ENCODE measurements around the gene ECE1. TPM values are rescaled to one million over a fixed set of nuclear protein-coding genes. Genes with fewer than 3 reads are reported as not detected.
"Not testable (repeated sequence)": the region's sequence is repeated elsewhere in the genome, so short reads cannot be mapped to it uniquely, and the experiment has no call there.

Gene ECE1
- total and polyA plus RNA-seq, 2 of the 4 experiments (the other 2 are of a cell fraction), result 61.8 to 124 TPM

- peaks cover 4 to 22% of the 10 kb centered on the region in 2 experiments; a peak in 2 of 4 replicates for H3K79me1 ChIP-seq (ENCODE audit: low read depth in 1 of 2, low read length in 2 of 2)
- H3K4ac ChIP-seq (ENCODE audit: low read depth, low read length); H3K36me3 ChIP-seq (ENCODE audit: control insufficient read depth, insufficient read depth, low read length); H3K9me1 ChIP-seq (ENCODE audit: insufficient read depth, low read length); H2AFZ ChIP-seq (replicated peaks; ENCODE audit: low read length, poor library complexity); DNase-seq; H2BK20ac ChIP-seq (ENCODE audit: low read depth, low read length); H2AK5ac ChIP-seq (ENCODE audit: low read depth, low read length); dilution Hi-C loops (cut with HindIII; ENCODE audit: low sequenced_read_pairs, unreplicated experiment); H4K20me1 ChIP-seq (ENCODE audit: insufficient read depth, low read length); H2BK5ac ChIP-seq (ENCODE audit: low read depth, low read length, poor library complexity, severe bottlenecking); H2BK15ac ChIP-seq (ENCODE audit: low read depth, low read length); H3K27me3 ChIP-seq (ENCODE audit: control insufficient read depth, insufficient read depth, low read length); H2AK9ac ChIP-seq (replicated peaks; ENCODE audit: low read depth, low read length, poor library complexity); H3K9me3 ChIP-seq (ENCODE audit: control insufficient read depth, insufficient read depth, low read length); POLR2A ChIA-PET (ENCODE audit: unreplicated experiment); H3K56ac ChIP-seq (ENCODE audit: extremely low read depth, insufficient read depth, low read length); H3K4me2 ChIP-seq (ENCODE audit: low read depth, low read length); H2BK120ac ChIP-seq (ENCODE audit: low read depth, low read length); H3K14ac ChIP-seq (replicated peaks; ENCODE audit: low read depth, low read length); H3K4me3 ChIP-seq (ENCODE audit: insufficient read depth, low read depth, low read length); H3K23ac ChIP-seq (ENCODE audit: low read depth, low read length); BruUV-seq (replicated peaks); H4K91ac ChIP-seq (ENCODE audit: insufficient read depth, low read depth, low read length); in situ Hi-C loops (cut with MboI; ENCODE audit: low sequenced_read_pairs); H3K4me1 ChIP-seq (ENCODE audit: control insufficient read depth, insufficient read depth, low read length); H4K8ac ChIP-seq (ENCODE audit: low read depth in 2 of 2, low read length in 2 of 2); H3K18ac ChIP-seq (ENCODE audit: low read depth, low read length); H3K9ac ChIP-seq (ENCODE audit: low read depth, low read length); H4K5ac ChIP-seq (ENCODE audit: low read depth, low read length); H3K27ac ChIP-seq (ENCODE audit: insufficient read depth, low read length); ATAC-seq (ENCODE audit: low read depth): not testable (repeated sequence)
- CTCF ChIA-PET, result interaction anchor here (1.2 kb wide), 1 partner anchor 17 kb away, joined by 4 read pairs; no protein-coding TSS in a partner anchor
- 100% methylated on average over 4 of the region's 16 CpGs; no CpG with 5 or more reads in 1 of the 2 experiments for WGBS, 2 experiments (ENCODE audit: extremely low coverage in 2 of 2, insufficient read length in 1 of 2)
- intact Hi-C loops (cut with micrococcal nuclease), result loop anchor here (5.0 to 10.0 kb wide), 2 partner anchors 313 to 481 kb away; no protein-coding TSS in a partner anchor
Measured at GRCh38 chr1:21178271-21178670, 112.0 kb downstream of the ECE1 start.

Data from IMR-90 (cell line).